ENCODE measurements around the gene SWAP70.

SWAP70 gene

GRCh38 chr11:9774109-9774508, 110.2 kb downstream of the SWAP70 start:
- peaks cover 7% of the 10 kb centered on the region for H3K27me3 ChIP-seq (ENCODE audit: control insufficient read depth, insufficient read depth, low read length)
- peaks cover 23% of the 10 kb centered on the region for H3K4me1 ChIP-seq (ENCODE audit: control insufficient read depth, insufficient read depth, low read length)
- no peak overlapping the region for H3K9ac ChIP-seq (ENCODE audit: low read depth, low read length)
- no peaks in the 10 kb centered on the region for H3K9me3 ChIP-seq (ENCODE audit: control insufficient read depth, insufficient read depth, low read length)
- no peak overlapping the region for H3K4me3 ChIP-seq (ENCODE audit: low read depth, low read length)
- H3K36me3 ChIP-seq (ENCODE audit: control insufficient read depth, insufficient read depth, low read length) = no peaks in the 10 kb centered on the region

- no peak overlapping the region for H3K4me3 ChIP-seq (ENCODE audit: low read depth, low read length)
- peaks cover 23% of the 10 kb centered on the region for H3K4me1 ChIP-seq (ENCODE audit: control insufficient read depth, insufficient read depth, low read length)
- no peaks in the 10 kb centered on the region for H3K9me3 ChIP-seq (ENCODE audit: control insufficient read depth, insufficient read depth, low read length)
- H3K36me3 ChIP-seq (ENCODE audit: control insufficient read depth, insufficient read depth, low read length) = no peaks in the 10 kb centered on the region
- H3K9ac ChIP-seq (ENCODE audit: low read depth, low read length) = no peak overlapping the region
- H3K27me3 ChIP-seq (ENCODE audit: control insufficient read depth, insufficient read depth, low read length) = peaks cover 7% of the 10 kb centered on the region
Measured at GRCh38 chr11:9774591-9775397, 110.9 kb downstream of the SWAP70 start.

GRCh38 chr11:9775398-9775779, 111.5 kb downstream of the SWAP70 start:
- Histone ChIP-seq H3K4me3 (ENCODE audit: low read depth, low read length) (no peak overlapping the region), H3K9me3 (ENCODE audit: control insufficient read depth, insufficient read depth, low read length) (no peaks in the 10 kb centered on the region), H3K9ac (ENCODE audit: low read depth, low read length) (no peak overlapping the region), H3K27me3 (ENCODE audit: control insufficient read depth, insufficient read depth, low read length) (peaks cover 7% of the 10 kb centered on the region), H3K36me3 (ENCODE audit: control insufficient read depth, insufficient read depth, low read length) (peaks cover 2% of the 10 kb centered on the region), H3K4me1 (ENCODE audit: control insufficient read depth, insufficient read depth, low read length) (peaks cover 23% of the 10 kb centered on the region)

- Histone ChIP-seq H3K4me1 (ENCODE audit: control insufficient read depth, insufficient read depth, low read length) (peaks cover 23% of the 10 kb centered on the region), H3K9ac (ENCODE audit: low read depth, low read length) (no peak overlapping the region), H3K4me3 (ENCODE audit: low read depth, low read length) (no peak overlapping the region), H3K9me3 (ENCODE audit: control insufficient read depth, insufficient read depth, low read length) (no peaks in the 10 kb centered on the region), H3K36me3 (ENCODE audit: control insufficient read depth, insufficient read depth, low read length) (peaks cover 2% of the 10 kb centered on the region), H3K27me3 (ENCODE audit: control insufficient read depth, insufficient read depth, low read length) (peaks cover 7% of the 10 kb centered on the region)
Measured at GRCh38 chr11:9776203-9776602, 112.3 kb downstream of the SWAP70 start.

GRCh38 chr11:9777066-9777465, 113.2 kb downstream of the SWAP70 start:
- Histone ChIP-seq H3K36me3 (ENCODE audit: control insufficient read depth, insufficient read depth, low read length) (peaks cover 2% of the 10 kb centered on the region), H3K4me3 (ENCODE audit: low read depth, low read length) (no peak overlapping the region), H3K9ac (ENCODE audit: low read depth, low read length) (no peak overlapping the region), H3K4me1 (ENCODE audit: control insufficient read depth, insufficient read depth, low read length) (peaks cover 23% of the 10 kb centered on the region), H3K9me3 (ENCODE audit: control insufficient read depth, insufficient read depth, low read length) (no peaks in the 10 kb centered on the region), H3K27me3 (ENCODE audit: control insufficient read depth, insufficient read depth, low read length) (peaks cover 7% of the 10 kb centered on the region)

GRCh38 chr11:9777525-9777924, 113.6 kb downstream of the SWAP70 start:
- peaks cover 7% of the 10 kb centered on the region for H3K27me3 ChIP-seq (ENCODE audit: control insufficient read depth, insufficient read depth, low read length)

GRCh38 chr11:9780929-9781328, 117.1 kb downstream of the SWAP70 start:
- H3K4me1 ChIP-seq (ENCODE audit: control insufficient read depth, insufficient read depth, low read length) = peaks cover 10% of the 10 kb centered on the region
- H3K4me3 ChIP-seq (ENCODE audit: low read depth, low read length) = no peak overlapping the region
- H3K36me3 ChIP-seq (ENCODE audit: control insufficient read depth, insufficient read depth, low read length) = peaks cover 5% of the 10 kb centered on the region
- no peak overlapping the region for H3K9ac ChIP-seq (ENCODE audit: low read depth, low read length)
- H3K27me3 ChIP-seq (ENCODE audit: control insufficient read depth, insufficient read depth, low read length) = no peaks in the 10 kb centered on the region
- H3K9me3 ChIP-seq (ENCODE audit: control insufficient read depth, insufficient read depth, low read length) = no peaks in the 10 kb centered on the region

More at GRCh38 chr11:9777525-9777924, 113.6 kb downstream of the SWAP70 start:
- Histone ChIP-seq H3K9ac (ENCODE audit: low read depth, low read length) (no peak overlapping the region), H3K36me3 (ENCODE audit: control insufficient read depth, insufficient read depth, low read length) (peaks cover 2% of the 10 kb centered on the region), H3K4me3 (ENCODE audit: low read depth, low read length) (no peak overlapping the region), H3K4me1 (ENCODE audit: control insufficient read depth, insufficient read depth, low read length) (peaks cover 23% of the 10 kb centered on the region), H3K9me3 (ENCODE audit: control insufficient read depth, insufficient read depth, low read length) (no peaks in the 10 kb centered on the region)

GRCh38 chr11:9783986-9784385, 120.1 kb downstream of the SWAP70 start:
- no peaks in the 10 kb centered on the region for H3K4me1 ChIP-seq (ENCODE audit: control insufficient read depth, insufficient read depth, low read length)
- peaks cover 5% of the 10 kb centered on the region for H3K36me3 ChIP-seq (ENCODE audit: control insufficient read depth, insufficient read depth, low read length)
- no peak overlapping the region for H3K4me3 ChIP-seq (ENCODE audit: low read depth, low read length)
- no peak overlapping the region for H3K9ac ChIP-seq (ENCODE audit: low read depth, low read length)
- H3K9me3 ChIP-seq (ENCODE audit: control insufficient read depth, insufficient read depth, low read length) = no peaks in the 10 kb centered on the region
- H3K27me3 ChIP-seq (ENCODE audit: control insufficient read depth, insufficient read depth, low read length) = no peaks in the 10 kb centered on the region

GRCh38 chr11:9784602-9785315, 120.9 kb downstream of the SWAP70 start:
- no peak overlapping the region for H3K4me3 ChIP-seq (ENCODE audit: low read depth, low read length)
- H3K9ac ChIP-seq (ENCODE audit: low read depth, low read length) = no peak overlapping the region
- no peaks in the 10 kb centered on the region for H3K27me3 ChIP-seq (ENCODE audit: control insufficient read depth, insufficient read depth, low read length)
- H3K9me3 ChIP-seq (ENCODE audit: control insufficient read depth, insufficient read depth, low read length) = no peaks in the 10 kb centered on the region
- peaks cover 8% of the 10 kb centered on the region for H3K36me3 ChIP-seq (ENCODE audit: control insufficient read depth, insufficient read depth, low read length)
- H3K4me1 ChIP-seq (ENCODE audit: control insufficient read depth, insufficient read depth, low read length) = no peaks in the 10 kb centered on the region

- Histone ChIP-seq H3K9ac (ENCODE audit: low read depth, low read length) (no peak overlapping the region), H3K27me3 (ENCODE audit: control insufficient read depth, insufficient read depth, low read length) (no peaks in the 10 kb centered on the region), H3K9me3 (ENCODE audit: control insufficient read depth, insufficient read depth, low read length) (no peaks in the 10 kb centered on the region), H3K4me1 (ENCODE audit: control insufficient read depth, insufficient read depth, low read length) (no peaks in the 10 kb centered on the region), H3K4me3 (ENCODE audit: low read depth, low read length) (no peak overlapping the region), H3K36me3 (ENCODE audit: control insufficient read depth, insufficient read depth, low read length) (peaks cover 7% of the 10 kb centered on the region)
Measured at GRCh38 chr11:9787260-9787659, 123.4 kb downstream of the SWAP70 start.

GRCh38 chr11:9787981-9788521, 124.2 kb downstream of the SWAP70 start:
- Histone ChIP-seq H3K4me3 (ENCODE audit: low read depth, low read length) (no peak overlapping the region), H3K9ac (ENCODE audit: low read depth, low read length) (no peak overlapping the region), H3K27me3 (ENCODE audit: control insufficient read depth, insufficient read depth, low read length) (no peaks in the 10 kb centered on the region), H3K36me3 (ENCODE audit: control insufficient read depth, insufficient read depth, low read length) (peaks cover 7% of the 10 kb centered on the region), H3K9me3 (ENCODE audit: control insufficient read depth, insufficient read depth, low read length) (no peaks in the 10 kb centered on the region), H3K4me1 (ENCODE audit: control insufficient read depth, insufficient read depth, low read length) (no peaks in the 10 kb centered on the region)

GRCh38 chr11:9789910-9790309, 126.0 kb downstream of the SWAP70 start:
- Histone ChIP-seq H3K9ac (ENCODE audit: low read depth, low read length) (no peak overlapping the region), H3K4me3 (ENCODE audit: low read depth, low read length) (no peak overlapping the region), H3K36me3 (ENCODE audit: control insufficient read depth, insufficient read depth, low read length) (peaks cover 7% of the 10 kb centered on the region), H3K4me1 (ENCODE audit: control insufficient read depth, insufficient read depth, low read length) (no peaks in the 10 kb centered on the region), H3K9me3 (ENCODE audit: control insufficient read depth, insufficient read depth, low read length) (no peaks in the 10 kb centered on the region), H3K27me3 (ENCODE audit: control insufficient read depth, insufficient read depth, low read length) (no peaks in the 10 kb centered on the region)
